H1 (cell line): ENCODE results near the gene DGKZ.

Source experiments
- BRCA1 ChIP-seq: IDR thresholded peaks from 2 replicates; pipeline ENCODE4 v1.6.1; 2012; ENCODE audit warnings: low read depth, low read length, improper control_type of control experiment
- CBX5 ChIP-seq: fragments of 300-800, 300-1000 bp; sonication (generic); IDR thresholded peaks from 2 replicates; pipeline ENCODE4 v1.7.1; 2016; ENCODE audit warnings: antibody characterized with exemption, low read length, low read depth
- EGR1 ChIP-seq: IDR thresholded peaks from 2 replicates; pipeline ENCODE4 v1.6.1; 2011; ENCODE audit warnings: low read depth, low read length, borderline replicate concordance
- EP300 ChIP-seq, 2 experiments: IDR thresholded peaks; 1 replicate in 1 of 2; 2 replicates in 1 of 2; pipeline ENCODE4 v1.6.1; 2011 to 2012; ENCODE audit warnings: low read depth in 2 of 2, low read length in 2 of 2, mild to moderate bottlenecking in 2 of 2, borderline replicate concordance in 1 of 2, inconsistent platforms in 1 of 2, moderate library complexity in 1 of 2
- GABPA ChIP-seq: IDR thresholded peaks from 2 replicates; pipeline ENCODE4 v1.6.1; 2011; ENCODE audit warnings: mild to moderate bottlenecking, low read length, moderate library complexity, borderline replicate concordance; ENCODE audit not compliant: insufficient read depth
- JUN ChIP-seq: IDR thresholded peaks from 2 replicates; pipeline ENCODE4 v1.6.1; 2011; ENCODE audit warnings: low read depth, mild to moderate bottlenecking, improper control_type of control experiment, low read length
- PHF8 ChIP-seq: fragments of 200-600 bp; sonication (generic); conservative IDR thresholded peaks from 2 replicates; pipeline ENCODE4 v1.7.1; 2012; ENCODE audit warnings: low read depth, mild to moderate bottlenecking, inconsistent platforms, low read length, moderate library complexity
- POLR2A ChIP-seq, 2 experiments: IDR thresholded peaks; 1 replicate in 1 of 2; 2 replicates in 1 of 2; pipeline ENCODE4 v1.6.1; 2011; ENCODE audit warnings: low read depth in 2 of 2, low read length in 2 of 2, mild to moderate bottlenecking in 2 of 2; ENCODE audit errors: control extremely low read depth in 1 of 2
- RFX5 ChIP-seq: IDR thresholded peaks from 2 replicates; pipeline ENCODE4 v1.6.1; 2011; ENCODE audit warnings: low read depth, low read length, improper control_type of control experiment, borderline replicate concordance
- RNF2 ChIP-seq: fragments of 200-900, 300-1000 bp; sonication (generic); IDR thresholded peaks from 2 replicates; pipeline ENCODE4 v1.7.1; 2016; ENCODE audit warnings: borderline replicate concordance, low read depth, mild to moderate bottlenecking, antibody characterized with exemption, low read length; ENCODE audit not compliant: poor library complexity, severe bottlenecking; ENCODE audit errors: missing control alignments
- RXRA ChIP-seq: IDR thresholded peaks from 2 replicates; pipeline ENCODE4 v1.6.1; 2011; ENCODE audit warnings: low read depth, mild to moderate bottlenecking, low read length, moderate library complexity; ENCODE audit not compliant: insufficient read depth
- TF ChIP-seq, protein P1 (sequence below), 3 experiments: IDR thresholded peaks; 1 replicate in 2 of 3; 2 replicates in 1 of 3; pipeline versions ENCODE4 v1.5.1 to v1.6.1; 2011; ENCODE audit warnings: low read length in 3 of 3, mild to moderate bottlenecking in 3 of 3, inconsistent platforms in 2 of 3, low read depth in 1 of 3, moderate library complexity in 1 of 3; ENCODE audit not compliant: insufficient read depth in 1 of 3; ENCODE audit errors: control extremely low read depth in 1 of 3
- TF ChIP-seq, protein P2 (sequence below): IDR thresholded peaks from 2 replicates; pipeline ENCODE4 v1.6.1; 2012; ENCODE audit warnings: inconsistent platforms

DNA sequence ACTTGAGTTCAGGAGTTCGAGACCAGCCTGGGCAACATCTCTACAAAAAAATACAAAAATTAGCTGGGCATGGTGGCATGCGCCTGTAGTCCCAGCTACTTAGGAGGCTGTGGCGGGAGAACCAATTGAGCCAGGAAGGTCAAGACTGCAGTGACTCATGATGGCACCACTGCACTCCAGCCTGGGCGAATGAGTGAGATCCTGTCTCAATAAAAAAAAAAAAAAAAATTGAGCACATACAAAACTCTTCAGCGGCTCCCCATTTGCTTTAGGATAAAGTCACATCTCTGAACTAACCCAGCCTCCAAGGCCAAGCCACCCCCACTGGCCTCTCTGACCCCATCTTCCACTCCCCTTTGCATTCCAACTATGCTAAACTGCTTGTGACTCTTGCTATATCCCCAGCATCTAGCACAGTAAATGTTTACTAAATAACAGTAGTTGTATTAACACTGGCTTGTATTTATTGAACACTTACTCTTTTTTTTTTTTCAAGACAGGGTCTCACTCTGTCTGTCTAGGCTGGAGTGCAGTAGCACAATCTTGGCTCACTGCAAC, 40.9 kb upstream of the DGKZ start:
- TF ChIP-seq, protein P1, sequence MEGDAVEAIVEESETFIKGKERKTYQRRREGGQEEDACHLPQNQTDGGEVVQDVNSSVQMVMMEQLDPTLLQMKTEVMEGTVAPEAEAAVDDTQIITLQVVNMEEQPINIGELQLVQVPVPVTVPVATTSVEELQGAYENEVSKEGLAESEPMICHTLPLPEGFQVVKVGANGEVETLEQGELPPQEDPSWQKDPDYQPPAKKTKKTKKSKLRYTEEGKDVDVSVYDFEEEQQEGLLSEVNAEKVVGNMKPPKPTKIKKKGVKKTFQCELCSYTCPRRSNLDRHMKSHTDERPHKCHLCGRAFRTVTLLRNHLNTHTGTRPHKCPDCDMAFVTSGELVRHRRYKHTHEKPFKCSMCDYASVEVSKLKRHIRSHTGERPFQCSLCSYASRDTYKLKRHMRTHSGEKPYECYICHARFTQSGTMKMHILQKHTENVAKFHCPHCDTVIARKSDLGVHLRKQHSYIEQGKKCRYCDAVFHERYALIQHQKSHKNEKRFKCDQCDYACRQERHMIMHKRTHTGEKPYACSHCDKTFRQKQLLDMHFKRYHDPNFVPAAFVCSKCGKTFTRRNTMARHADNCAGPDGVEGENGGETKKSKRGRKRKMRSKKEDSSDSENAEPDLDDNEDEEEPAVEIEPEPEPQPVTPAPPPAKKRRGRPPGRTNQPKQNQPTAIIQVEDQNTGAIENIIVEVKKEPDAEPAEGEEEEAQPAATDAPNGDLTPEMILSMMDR (IDR thresholded peaks at IDR 0.05; ENCODE audit: control extremely low read depth in 1 of 3, insufficient read depth in 1 of 3, low read depth in 1 of 3, low read length in 3 of 3) = no peak
- TF ChIP-seq EGR1 (no peak), PHF8 (no peak), POLR2A (IDR thresholded peaks at IDR 0.05; ENCODE audit: control extremely low read depth in 1 of 2, low read depth in 2 of 2, low read length in 2 of 2) (no peak), GABPA (no peak), RFX5 (no peak), EP300 (IDR thresholded peaks at IDR 0.05; ENCODE audit: borderline replicate concordance in 1 of 2, low read depth in 2 of 2, low read length in 2 of 2) (no peak), RXRA (no peak), JUN (no peak), CBX5 (no peak), RNF2 (no peak), BRCA1 (no peak)
- TF ChIP-seq, protein P2, sequence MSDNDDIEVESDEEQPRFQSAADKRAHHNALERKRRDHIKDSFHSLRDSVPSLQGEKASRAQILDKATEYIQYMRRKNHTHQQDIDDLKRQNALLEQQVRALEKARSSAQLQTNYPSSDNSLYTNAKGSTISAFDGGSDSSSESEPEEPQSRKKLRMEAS = no peak
